Measurements from ENCODE around the gene PEX1. TPM values are rescaled to one million over a fixed set of nuclear protein-coding genes. Genes with fewer than 3 reads are reported as not detected.
A peak's percentile ranks its signal among the peaks of the same experiment; 100 is the strongest.

The PEX1 gene
- total and polyA plus RNA-seq, 9 of the 15 experiments (the other 6 are each of a cell fraction or from before 2014, with no cell fraction given), result 9.4 to 32.2 (median 19.9) TPM

DNA sequence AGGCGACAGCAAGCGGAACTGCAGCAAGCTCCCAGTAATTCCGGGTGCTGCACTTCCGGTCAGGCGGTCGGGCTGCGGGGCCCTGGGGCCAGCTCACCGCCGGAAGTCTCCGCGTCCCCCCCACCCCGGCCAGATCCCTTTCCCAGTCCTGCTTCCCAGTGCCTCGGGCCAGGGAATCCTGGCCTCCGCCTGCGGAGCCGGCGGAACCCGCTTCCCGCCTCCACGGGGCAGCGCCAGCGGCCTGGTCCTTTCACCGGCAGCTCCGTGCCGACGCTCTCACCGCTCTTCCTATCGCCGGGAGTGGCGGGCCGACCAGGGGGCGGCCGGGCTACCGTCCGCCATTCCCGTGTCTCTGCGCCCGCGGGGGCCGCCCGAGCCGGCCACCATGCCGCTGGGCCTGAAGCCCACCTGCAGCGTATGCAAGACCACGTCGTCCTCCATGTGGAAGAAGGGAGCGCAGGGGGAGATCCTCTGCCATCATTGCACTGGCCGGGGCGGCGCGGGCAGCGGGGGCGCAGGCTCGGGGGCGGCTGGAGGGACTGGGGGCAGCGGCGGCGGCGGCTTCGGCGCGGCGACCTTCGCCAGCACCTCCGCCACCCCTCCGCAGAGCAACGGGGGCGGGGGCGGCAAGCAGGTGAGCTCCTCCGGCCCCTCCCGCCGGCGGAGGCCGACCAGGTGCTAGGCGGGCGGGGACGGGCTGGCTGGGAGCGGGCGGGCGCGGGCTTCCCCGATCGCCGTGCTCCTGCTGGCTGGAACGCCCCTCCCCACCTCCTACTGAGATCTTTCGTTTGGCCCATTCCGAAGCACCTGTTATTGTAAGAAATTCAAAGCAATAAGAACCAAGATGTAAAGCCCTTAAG lies 80.7 kb downstream of the PEX1 start, which contains the start of gene GATAD1 (continued):
- TF ChIP-seq RBM15 (IDR thresholded peaks at IDR 0.05; ENCODE audit: insufficient read depth, low read length) (no peak), RBM25 (IDR thresholded peaks at IDR 0.05; ENCODE audit: low read depth, low read length, severe bottlenecking) (no peak), ZNF551 (CRISPR knock-in tag; IDR thresholded peaks at IDR 0.05) (no peak), CEBPG (CRISPR knock-in tag; IDR thresholded peaks at IDR 0.05) (peak; percentile 26; the same call in 1 of the 2 replicates), CEBPG (tag; conservative IDR thresholded peaks at IDR 0.05 in 1 of 2, IDR thresholded peaks at IDR 0.05 in 1 of 2) (no peak), NCOA6 (IDR thresholded peaks at IDR 0.05) (no peak), ATF3 (IDR thresholded peaks at IDR 0.05) (no peak), ATF3 (CRISPR knock-in tag; conservative IDR thresholded peaks at IDR 0.05) (no peak; the same call in 1 of the 2 replicates), MAFG (tag; conservative IDR thresholded peaks at IDR 0.05) (no peak), MLLT1 (IDR thresholded peaks at IDR 0.05) (peak; percentile 65 to 74), TAF7 (tag; IDR thresholded peaks at IDR 0.05) (peak; percentile 72), JUN (IDR thresholded peaks at IDR 0.05; ENCODE audit: borderline replicate concordance, low read depth, low read length) (no peak), JUN (CRISPR knock-in tag; IDR thresholded peaks at IDR 0.05; ENCODE audit: borderline replicate concordance) (no peak; the same call in 1 of the 2 replicates), KDM1A (IDR thresholded peaks at IDR 0.05) (no peak), PHF8 (IDR thresholded peaks at IDR 0.05; ENCODE audit: borderline replicate concordance, low read length) (peak; percentile 92; the same call in 1 of the 2 replicates), SNIP1 (IDR thresholded peaks at IDR 0.05; ENCODE audit: low read depth) (no peak), CBX2 (IDR thresholded peaks at IDR 0.05; ENCODE audit: insufficient read depth, low read length, poor library complexity, severe bottlenecking) (no peak), FOXK1 (CRISPR knock-in tag; IDR thresholded peaks at IDR 0.05; ENCODE audit: borderline replicate concordance) (peak; percentile 38; the same call in 1 of the 2 replicates), TOE1 (IDR thresholded peaks at IDR 0.05; ENCODE audit: borderline replicate concordance) (peak; percentile 89), TOE1 (CRISPR knock-in tag; IDR thresholded peaks at IDR 0.05; ENCODE audit: borderline replicate concordance, low read depth) (no peak)
- TF ChIP-seq, protein P1, sequence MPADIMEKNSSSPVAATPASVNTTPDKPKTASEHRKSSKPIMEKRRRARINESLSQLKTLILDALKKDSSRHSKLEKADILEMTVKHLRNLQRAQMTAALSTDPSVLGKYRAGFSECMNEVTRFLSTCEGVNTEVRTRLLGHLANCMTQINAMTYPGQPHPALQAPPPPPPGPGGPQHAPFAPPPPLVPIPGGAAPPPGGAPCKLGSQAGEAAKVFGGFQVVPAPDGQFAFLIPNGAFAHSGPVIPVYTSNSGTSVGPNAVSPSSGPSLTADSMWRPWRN (IDR thresholded peaks at IDR 0.05; ENCODE audit: low read depth), result no peak

Data from K562 (cell line).